HG03060 (cell line): Measurements from ENCODE around the gene GOLIM4.
"Not testable (repeated sequence)": the region's sequence is repeated elsewhere in the genome, so short reads cannot be mapped to it uniquely, and the experiment has no call there.

Experiments
- ATAC-seq: cut with Tn5 transposase; IDR thresholded peaks from one replicate; pipeline ENCODE4 v1.9.1; 2021; ENCODE audit warnings: low read depth, moderate number of reproducible peaks; ENCODE audit not compliant: unreplicated experiment

The GOLIM4 gene, protein sequence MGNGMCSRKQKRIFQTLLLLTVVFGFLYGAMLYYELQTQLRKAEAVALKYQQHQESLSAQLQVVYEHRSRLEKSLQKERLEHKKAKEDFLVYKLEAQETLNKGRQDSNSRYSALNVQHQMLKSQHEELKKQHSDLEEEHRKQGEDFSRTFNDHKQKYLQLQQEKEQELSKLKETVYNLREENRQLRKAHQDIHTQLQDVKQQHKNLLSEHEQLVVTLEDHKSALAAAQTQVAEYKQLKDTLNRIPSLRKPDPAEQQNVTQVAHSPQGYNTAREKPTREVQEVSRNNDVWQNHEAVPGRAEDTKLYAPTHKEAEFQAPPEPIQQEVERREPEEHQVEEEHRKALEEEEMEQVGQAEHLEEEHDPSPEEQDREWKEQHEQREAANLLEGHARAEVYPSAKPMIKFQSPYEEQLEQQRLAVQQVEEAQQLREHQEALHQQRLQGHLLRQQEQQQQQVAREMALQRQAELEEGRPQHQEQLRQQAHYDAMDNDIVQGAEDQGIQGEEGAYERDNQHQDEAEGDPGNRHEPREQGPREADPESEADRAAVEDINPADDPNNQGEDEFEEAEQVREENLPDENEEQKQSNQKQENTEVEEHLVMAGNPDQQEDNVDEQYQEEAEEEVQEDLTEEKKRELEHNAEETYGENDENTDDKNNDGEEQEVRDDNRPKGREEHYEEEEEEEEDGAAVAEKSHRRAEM

DNA sequence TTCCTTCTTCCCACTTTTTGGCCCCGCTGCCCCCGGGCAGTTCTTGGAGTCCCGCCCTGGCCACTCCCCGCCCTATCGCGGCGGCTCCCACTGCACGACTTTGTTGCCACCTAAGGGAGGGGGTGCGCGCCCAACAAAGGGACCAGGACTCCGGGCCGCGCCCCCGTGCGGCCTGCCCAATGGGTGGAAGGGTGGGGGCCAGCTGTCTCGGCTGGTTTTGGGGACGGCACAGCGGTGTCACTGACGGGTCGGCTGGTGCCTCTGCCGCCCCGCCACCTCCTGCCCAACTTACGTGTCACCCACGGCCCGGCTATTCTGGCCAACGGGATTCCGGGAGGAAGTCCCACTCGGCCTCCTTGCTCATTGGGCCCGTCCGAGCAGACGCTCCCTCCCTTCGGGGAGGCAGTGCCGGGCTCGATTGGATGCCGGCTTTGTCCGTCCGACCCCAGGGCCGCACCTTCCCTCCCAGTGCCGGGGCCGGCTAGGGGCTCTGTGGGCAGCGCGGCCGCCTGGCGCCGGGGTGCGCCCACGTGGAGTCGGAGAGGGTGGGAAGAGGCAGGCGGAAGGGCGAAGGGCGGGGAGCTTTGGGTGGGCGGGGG lies at the start of gene GOLIM4:
Gene GOLIM4, minus strand, starts transcription at position 314 of the 599 bp plus-strand sequence. CDS start 639 bp downstream, outside the sequence.
- peak; percentile 76 for ATAC-seq

DNA sequence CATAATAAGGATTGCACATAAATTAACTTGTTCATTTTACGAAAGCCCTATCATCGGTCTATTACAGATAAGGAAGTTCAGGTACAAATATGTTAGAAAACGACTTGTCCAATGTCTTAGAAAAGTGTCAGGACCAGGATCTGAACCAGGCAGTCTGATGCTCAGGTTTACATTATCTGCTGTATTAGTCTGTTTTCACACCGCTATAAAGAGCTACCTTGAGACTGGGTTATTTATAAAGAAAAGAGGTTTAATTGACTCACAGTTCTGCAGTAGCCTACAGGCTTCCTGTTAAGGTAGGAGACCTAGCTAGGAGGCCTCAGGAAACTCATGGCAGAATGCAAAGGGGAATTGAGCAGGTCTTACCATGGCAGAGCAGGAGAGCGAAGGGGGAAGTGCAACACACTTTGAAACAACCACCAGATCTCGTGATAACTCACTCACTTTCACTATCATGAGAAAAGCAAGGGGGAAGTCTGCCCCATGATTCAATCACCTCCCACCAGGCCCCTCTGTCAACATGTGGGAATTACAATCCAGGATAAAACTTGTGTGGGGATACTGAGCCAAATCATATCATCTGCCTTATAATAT lies 45.8 kb upstream of the GOLIM4 start:
- ATAC-seq = no peak

DNA sequence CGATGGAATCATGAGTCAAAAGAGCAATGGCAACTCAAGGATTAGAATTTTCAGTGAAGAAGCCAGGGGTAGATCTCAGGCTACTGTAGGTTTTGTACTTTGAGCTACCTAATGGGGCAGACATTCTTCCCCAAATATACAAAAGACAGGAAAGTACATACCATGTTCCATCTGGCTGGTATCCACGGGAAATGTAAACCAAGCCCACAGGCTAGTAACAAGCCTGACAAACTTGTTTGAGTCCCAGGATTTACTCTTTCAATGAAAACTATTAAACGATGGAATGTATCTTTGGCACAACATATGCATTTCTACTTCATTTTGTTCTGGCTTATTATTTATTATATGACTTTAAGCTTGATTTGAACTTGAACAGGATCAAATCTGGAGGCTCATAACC lies 44.2 kb upstream of the GOLIM4 start:
- ATAC-seq = no peak

DNA sequence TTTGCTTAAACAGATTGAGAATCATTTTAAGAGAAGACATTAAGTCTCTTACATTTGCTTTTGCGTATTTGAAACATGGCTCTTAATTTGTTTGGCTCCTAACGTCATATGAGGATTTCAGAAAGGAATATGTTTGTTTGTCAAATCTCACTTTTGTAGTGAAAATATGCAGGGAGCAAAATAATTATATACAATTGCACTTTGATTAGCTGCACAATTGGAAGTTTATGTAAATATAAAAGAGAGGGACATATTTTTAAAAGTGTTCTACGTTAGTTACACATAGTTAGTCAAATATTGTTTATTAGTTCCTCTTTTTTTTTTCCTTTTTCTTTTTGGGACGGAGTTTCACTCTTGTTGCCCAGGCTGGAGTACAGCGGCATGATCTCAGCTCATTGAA lies 42.7 kb upstream of the GOLIM4 start:
- ATAC-seq = no peak

DNA sequence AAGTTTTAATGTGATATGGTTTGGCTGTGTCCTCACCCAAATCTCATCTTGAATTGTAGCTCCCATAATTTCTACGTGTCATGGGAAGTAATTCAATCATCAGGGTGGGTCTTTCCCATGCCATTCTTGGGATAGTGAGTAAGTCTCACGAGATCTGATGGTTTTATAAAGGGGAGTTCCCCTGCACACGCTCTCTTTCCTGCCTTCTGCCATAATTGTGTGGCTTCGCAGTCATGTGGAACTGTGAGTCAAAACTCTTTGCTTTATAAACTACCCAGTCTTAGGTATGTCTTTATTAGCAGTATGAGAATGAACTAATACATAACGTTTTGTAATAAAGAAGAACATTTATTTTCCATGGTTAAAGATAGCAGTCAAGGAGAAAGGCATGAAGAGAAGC lies 39.2 kb upstream of the GOLIM4 start:
- ATAC-seq = peak; percentile 89

DNA sequence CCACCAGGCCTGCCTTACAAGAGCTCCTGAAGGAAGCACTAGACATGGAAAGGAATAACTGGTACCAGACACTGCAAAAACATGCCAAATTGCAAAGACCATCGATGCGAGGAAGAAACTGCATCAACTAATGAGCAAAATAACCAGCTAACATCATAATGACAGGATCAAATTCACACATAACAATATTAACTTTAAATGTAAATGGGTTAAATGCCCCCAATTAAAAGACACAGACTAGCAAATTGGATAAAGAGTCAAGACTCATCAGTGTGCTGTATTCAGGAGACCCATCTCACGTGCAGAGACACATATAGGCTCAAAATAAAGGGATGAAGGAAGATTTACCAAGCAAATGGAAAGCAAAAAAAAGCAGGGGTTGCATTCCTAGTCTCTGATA lies 34.5 kb upstream of the GOLIM4 start:
- ATAC-seq = not testable (repeated sequence)

DNA sequence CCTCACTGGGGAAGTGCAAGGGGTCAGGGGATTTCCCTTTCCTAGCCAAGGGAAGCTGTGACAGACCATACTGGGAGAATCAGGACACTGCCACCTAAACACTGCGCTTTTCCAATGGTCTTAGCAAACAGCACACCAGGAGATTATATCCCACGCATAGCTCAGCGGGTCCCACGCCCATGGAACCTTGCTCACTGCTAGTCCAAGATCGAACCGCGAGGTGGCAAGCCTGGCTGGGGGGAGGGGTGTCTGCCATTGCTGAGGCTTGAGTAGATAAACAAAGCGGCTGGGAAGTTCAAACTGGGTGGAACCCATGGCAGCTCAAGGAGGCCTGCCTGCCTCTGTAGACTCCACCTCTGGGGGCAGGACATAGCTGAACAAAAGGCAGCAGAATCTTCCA lies 32.7 kb upstream of the GOLIM4 start:
- ATAC-seq = not testable (repeated sequence)

DNA sequence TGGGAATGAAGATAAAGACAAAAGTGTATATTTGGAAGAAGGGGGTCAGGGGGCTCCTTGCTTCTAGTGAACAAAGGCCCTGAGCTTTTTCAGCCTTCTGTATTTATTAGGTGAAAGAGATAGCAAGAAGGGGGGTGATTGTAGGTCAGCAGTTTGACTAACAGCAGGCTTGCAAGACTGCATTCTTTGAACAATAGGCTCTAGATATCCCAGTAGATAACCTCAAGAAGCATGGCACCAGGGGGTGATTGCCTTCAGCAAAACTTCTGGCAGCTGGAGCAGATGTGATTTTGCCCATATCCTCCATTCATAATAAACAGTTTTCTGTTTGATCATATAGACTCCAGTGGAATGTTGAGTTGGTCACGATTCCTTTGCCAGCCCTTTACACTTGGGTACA lies 31.7 kb upstream of the GOLIM4 start:
- no peak for ATAC-seq

DNA sequence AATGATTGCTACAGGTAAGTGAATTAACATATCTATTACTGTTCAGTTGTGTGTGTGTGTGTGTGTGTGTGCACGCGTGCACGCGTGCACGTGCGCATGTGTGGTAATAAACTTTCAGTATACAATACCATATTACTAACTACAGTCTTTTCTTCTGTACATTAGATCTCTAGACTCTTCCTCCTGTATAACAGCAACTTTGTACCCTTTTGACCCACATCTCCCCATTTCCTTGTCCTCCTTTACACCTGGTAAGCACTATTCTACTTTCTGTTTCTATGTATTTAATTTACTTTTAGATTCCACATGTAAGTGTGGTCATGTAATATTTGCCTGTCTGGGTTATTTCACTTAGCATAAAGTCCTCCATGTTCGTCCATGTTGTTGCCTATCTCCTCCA lies 29.1 kb upstream of the GOLIM4 start:
- no peak for ATAC-seq

DNA sequence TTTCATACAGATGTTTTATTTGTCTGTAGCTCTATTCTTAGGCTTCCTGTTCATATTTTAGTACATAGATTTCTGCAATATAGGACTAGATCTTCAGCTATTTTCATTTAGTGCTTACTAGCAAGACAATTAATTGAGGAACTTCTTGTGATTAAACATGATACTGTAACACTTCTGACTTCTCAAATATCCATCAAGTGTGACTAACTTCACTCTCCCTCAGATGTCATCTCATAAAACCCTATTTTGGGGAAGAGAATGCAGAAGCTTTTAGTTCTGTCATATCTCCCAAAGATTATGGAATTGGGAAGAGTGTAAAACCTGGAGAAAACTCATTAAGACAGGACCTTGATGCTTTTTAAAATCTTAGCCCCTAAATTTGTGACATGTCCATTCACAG lies 28.6 kb upstream of the GOLIM4 start:
- ATAC-seq = no peak

DNA sequence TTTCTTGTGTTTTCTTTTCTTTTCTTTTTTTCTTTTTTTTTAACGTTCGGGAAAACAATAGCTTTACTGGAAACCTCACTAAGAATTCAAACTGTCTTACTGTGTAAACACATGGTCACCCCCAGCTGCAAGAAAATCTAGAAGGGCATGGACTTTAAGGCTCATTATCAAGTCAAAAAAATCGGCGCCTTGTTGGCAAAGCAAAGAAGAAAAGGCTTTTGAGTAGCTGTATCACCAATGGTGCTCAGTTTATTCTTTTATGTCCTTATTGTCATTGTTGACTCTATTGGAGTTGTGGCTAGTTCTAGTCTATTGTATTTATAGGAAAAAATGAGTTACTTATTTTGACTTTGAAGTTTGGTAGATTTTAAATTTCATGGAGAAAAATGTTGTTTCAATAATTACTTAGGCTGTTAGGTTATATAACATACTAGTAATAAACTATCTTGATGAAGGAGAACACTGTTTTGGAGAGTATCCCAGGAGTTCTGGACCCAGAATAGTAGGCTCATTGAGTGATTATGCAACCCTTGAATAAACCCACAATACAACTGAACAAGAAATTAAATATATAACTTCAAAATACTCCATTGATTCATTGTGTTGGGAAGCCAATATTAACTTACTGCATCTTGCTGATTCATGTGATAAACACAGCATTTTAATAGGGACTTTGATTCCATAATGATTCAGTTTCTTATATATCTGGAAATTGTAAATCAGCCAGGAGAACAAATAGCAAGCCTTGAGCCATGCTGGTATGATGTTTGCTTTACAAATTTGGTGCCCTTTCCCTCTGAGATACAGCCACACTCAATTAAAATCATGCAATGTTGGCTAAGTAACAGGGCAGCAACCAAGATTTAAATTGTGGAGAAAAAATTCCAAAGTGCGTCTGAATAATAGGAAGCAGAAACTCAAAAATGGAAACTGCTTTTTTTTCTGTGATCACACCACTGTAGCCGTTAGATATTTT lies 27.8 kb upstream of the GOLIM4 start:
- no peak for ATAC-seq

DNA sequence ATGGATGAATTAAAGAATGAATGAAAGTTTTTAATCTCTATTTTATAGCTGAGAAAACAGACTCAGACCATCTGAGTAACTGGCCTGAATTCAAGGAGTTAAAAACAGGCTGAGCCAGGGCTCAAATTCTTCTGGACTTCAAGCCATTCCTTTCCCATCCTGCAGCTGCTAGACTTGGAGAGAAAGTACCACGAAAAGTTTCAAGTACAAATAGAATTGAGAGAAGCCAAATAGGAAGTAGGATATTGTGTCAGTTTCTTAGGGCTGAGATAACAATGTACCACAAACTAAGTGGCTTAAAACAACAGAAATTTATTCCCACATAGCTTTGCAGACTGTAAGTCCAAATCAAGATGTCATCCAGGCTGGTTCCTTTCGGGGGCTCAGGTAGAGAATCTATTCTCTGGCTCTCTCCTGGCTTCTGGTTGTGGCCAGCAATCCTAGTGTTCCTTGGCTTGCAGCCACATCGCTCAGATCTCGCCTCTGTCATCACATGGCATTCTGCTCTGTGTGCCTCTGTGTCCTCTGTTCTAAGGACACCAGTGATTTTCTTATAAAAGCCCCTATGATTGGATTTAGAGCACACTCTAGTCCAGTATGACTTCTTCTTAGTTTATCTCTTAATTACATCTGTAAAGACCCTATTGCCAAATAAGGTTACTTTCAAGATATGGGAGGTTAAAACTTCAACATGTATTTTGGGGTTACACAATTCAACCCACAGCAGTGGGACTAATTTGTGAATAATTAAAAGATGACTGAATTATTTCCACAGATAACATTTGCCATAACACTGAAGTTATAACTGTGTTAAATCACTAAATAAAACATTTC lies 25.7 kb upstream of the GOLIM4 start:
- no peak for ATAC-seq

DNA sequence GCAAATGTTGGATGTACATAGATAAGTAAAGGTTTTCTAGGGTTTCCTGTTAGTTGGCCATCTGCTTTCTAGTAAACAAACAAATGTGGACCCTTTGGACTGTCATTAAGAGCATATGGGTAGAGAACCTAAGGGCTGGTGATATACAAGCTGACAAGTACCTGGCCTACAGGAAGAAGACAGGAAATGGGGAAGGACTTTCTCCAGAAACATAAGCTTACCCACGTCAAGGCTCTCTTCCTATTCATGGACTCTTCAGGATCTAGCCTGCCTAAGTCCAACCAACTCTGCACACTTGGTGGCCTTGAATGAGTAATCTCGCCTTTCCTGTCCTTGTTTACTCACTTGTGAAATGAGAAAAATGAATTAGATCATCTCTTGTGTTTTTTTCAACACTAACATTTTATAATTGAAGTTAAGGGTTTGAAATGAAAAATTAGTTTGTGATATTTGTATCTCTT lies 22.2 kb upstream of the GOLIM4 start:
- no peak for ATAC-seq

DNA sequence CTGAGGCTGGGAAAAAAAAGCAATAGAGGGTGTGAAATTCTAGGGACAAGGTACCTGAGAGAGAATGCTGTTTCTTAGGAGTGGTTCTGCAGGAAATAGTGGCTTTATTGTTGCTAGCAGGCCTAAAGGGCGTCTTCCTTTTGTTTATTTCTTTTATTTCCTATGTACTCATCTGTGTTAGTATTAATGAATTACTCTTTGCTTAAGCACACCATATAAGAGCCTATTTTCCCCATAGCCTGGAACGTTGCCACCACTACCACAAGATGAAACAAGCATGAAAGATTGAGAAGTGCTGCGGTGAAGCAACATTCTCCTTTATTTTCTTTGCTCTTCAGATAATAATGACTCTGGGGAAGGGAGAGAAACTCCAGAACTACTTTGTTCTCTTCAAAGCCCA lies 21.3 kb upstream of the GOLIM4 start:
- no peak for ATAC-seq

DNA sequence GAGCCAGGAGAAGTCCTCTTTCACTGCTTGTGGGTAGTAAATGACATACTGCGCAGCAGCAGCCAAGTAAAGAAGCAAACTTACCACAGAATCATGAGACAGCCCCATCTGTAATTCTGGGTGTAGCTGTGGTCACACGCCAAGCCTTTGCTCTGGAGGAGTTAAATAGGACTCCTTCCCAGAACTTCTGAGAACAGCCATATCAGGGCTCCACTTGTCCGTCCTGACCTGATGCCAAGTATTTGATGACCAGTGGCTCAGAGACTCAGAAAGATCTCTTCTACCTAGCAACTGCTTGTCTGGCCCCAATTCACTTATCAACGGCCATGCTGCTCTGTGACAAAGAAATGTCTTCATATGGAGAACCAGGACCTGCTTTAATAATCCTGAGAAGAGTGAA lies 20.6 kb upstream of the GOLIM4 start:
- no peak for ATAC-seq

DNA sequence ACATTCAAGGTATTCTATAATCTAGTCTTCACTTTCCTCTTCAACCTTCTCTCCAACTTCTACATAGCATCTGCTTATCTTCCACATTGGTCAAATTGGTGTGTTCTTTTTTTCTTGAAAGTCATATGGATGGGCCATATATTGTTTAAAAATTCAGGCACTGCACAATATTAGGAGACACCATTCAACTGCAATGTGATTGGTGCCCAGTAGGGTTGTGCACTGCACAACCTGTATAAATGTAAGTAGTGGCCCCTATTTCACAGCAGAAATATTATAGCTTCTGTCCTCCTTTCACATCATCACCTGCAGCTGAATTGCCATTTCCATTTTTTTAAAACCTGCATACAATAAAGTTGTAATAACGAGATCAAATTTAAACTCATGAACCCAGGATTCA lies 18.1 kb upstream of the GOLIM4 start:
- no peak for ATAC-seq

DNA sequence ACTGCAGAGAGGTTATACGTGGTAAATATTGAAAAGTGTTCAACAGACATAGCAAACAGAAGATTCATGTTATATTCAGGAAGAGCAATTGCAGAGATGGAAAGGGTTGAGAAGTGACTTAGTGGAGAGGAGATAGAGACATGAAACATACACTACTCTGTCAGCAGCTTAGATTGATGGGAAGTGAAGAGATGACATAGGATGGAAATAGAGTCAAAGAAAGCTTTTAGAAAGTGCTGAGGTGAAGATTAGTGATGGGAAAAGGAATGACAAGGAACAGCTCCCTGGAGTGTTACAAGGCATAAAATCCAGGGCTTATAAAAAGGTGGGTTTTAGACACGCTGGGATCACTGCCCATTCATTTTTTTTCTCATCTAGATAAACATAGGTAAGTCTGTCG lies 17.2 kb upstream of the GOLIM4 start:
- no peak for ATAC-seq

DNA sequence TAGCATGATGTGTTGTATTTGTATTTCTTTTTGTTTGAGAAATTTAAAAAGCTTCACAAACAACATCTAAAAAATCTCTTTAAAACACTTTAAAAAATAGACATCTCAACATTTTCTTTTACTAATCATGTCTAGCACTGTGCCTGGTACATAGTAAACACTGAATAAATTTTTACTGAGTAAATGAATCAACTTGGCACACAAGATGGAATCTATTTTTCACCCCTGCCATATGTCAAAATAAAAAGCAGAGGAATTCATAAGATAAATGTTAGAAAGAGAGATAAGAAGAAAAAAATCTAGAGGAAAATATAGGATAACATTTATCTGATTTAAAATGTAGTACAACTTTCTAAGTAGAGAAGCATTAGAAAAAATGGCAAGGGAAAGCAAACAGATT lies 8.6 kb upstream of the GOLIM4 start:
- ATAC-seq = no peak

DNA sequence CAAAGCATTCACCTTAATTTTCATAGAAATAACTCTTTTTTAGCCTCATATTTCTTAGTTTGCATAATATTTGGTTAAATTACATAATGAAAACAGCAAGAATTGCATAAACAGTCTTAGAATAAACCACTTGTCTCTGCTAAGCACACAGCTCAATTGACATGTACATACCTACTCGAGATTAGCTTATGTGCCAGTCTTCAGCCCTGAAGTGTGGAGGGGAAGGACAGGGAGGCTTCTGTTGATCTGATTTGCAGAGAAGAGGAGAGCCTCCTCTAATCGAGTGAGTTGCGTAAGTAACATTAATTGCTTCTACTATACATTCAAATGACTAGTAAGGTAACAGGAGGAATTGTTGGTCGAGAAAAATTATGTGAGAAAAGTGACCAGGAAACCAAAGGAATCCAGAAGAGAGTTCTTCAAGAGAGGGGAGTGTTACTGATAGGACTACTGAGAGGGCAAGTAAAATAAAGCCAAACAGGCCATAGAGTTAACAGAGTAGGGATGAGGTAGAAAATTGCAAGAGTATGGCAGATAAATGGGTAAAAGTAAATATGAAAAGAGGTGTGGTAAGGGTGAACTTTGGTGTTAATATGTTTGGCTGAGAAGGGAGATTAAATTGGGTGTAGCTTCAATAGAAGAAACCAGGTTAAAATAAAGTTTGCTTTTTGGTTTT lies 7.1 kb upstream of the GOLIM4 start:
- ATAC-seq = no peak
